ENCODE measurements around the gene NAP1L4. TPM values are rescaled to one million over a fixed set of nuclear protein-coding genes. Genes with fewer than 3 reads are reported as not detected.

NAP1L4 gene, protein sequence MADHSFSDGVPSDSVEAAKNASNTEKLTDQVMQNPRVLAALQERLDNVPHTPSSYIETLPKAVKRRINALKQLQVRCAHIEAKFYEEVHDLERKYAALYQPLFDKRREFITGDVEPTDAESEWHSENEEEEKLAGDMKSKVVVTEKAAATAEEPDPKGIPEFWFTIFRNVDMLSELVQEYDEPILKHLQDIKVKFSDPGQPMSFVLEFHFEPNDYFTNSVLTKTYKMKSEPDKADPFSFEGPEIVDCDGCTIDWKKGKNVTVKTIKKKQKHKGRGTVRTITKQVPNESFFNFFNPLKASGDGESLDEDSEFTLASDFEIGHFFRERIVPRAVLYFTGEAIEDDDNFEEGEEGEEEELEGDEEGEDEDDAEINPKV
- total RNA-seq, result 54.8 and 64.3 TPM in 2 replicates

GRCh38 chr11:2992234-2992996 is at the start of gene NAP1L4:
TSS of gene NAP1L4 (minus strand) at chr11:2992329. CDS start at chr11:2979220, 13,109 bp downstream.

GRCh38 chr11:2928605-2929530 is 63.3 kb downstream of the NAP1L4 start, which contains the start of gene PHLDA2:
TSS of gene PHLDA2 (minus strand) at chr11:2929420. CDS start at chr11:2929364, 56 bp downstream.

Other genes with a start within 250 kb of the NAP1L4 start
- gene CDKN1C, start 106.6 kb downstream of the NAP1L4 start, total RNA-seq, result 40.8 and 43.8 TPM in 2 replicates
- 64.9 and 77.8 TPM in 2 replicates for gene PHLDA2, start 62.9 kb downstream of the NAP1L4 start, total RNA-seq
- 101 and 117 TPM in 2 replicates for gene CARS1, start 65.1 kb upstream of the NAP1L4 start, total RNA-seq
- 34.3 and 43.2 TPM in 2 replicates for gene OSBPL5, start 173.0 kb upstream of the NAP1L4 start, total RNA-seq
- gene MRGPRG, start 226.5 kb upstream of the NAP1L4 start, total RNA-seq, result not detected in 2 replicates
- not detected in 2 replicates for gene MRGPRE, start 240.1 kb upstream of the NAP1L4 start, total RNA-seq

Measured in myometrial cell (primary cell).